GM23338 (cell line): ENCODE results near the gene FBRSL1.

Source experiments
- CREB1 ChIP-seq: fragments of 250-450 bp; sonication (Bioruptor Pico); IDR thresholded peaks from 2 replicates; pipeline ENCODE4 v1.5.0; 2020; ENCODE audit warnings: low read depth, mild to moderate bottlenecking, moderate library complexity
- ETS1 ChIP-seq: IDR thresholded peaks from 2 replicates; pipeline ENCODE4 v1.6.1; 2016; ENCODE audit warnings: antibody characterized with exemption
- EZH2 ChIP-seq: fragments of 200-600 bp; sonication (generic); IDR thresholded peaks from one replicate; pipeline ENCODE4 v1.8.0; 2017; ENCODE audit warnings: antibody characterized with exemption, mild to moderate bottlenecking, low read depth; ENCODE audit not compliant: unreplicated experiment
- EZH2phosphoT487 ChIP-seq: fragments of 200-600 bp; sonication (generic); IDR thresholded peaks from one replicate; pipeline ENCODE4 v1.8.1; 2018; ENCODE audit warnings: antibody characterized with exemption; ENCODE audit not compliant: unreplicated experiment
- JUNB ChIP-seq: IDR thresholded peaks from one replicate; pipeline ENCODE4 v1.6.1; 2016; ENCODE audit warnings: antibody characterized with exemption; ENCODE audit not compliant: unreplicated experiment
- NANOG ChIP-seq: IDR thresholded peaks from 2 replicates; pipeline ENCODE4 v1.6.1; 2016; ENCODE audit warnings: antibody characterized with exemption, borderline replicate concordance
- POLR2AphosphoS5 ChIP-seq: IDR thresholded peaks from 2 replicates; pipeline ENCODE4 v1.6.1; 2016; ENCODE audit warnings: antibody characterized with exemption, low read depth
- STAT1 ChIP-seq: IDR thresholded peaks from one replicate; pipeline ENCODE4 v1.6.1; 2016; ENCODE audit warnings: antibody characterized with exemption; ENCODE audit not compliant: unreplicated experiment
- ZNF114 ChIP-seq: fragments of 250-450 bp; sonication (Bioruptor Pico); IDR thresholded peaks from 2 replicates; pipeline ENCODE4 v1.5.0; 2020; ENCODE audit warnings: mild to moderate bottlenecking, moderate library complexity
- ZNF331 ChIP-seq: fragments of 250-450 bp; sonication (Bioruptor Pico); IDR thresholded peaks from 2 replicates; pipeline ENCODE4 v1.5.0; 2020; ENCODE audit warnings: low read depth, mild to moderate bottlenecking, moderate library complexity
- TF ChIP-seq, protein P1 (sequence below), 2 experiments: fragments of 200-600 bp in 1 of 2; sonication (generic) in 1 of 2; conservative IDR thresholded peaks; 2 replicates each; pipeline versions ENCODE4 v1.5.1 to v1.6.1; 2016 to 2017; ENCODE audit warnings: antibody characterized with exemption in 2 of 2, low read depth in 2 of 2, mild to moderate bottlenecking in 2 of 2, moderate library complexity in 1 of 2
- TF ChIP-seq, protein P2 (sequence below): IDR thresholded peaks from one replicate; pipeline ENCODE4 v1.6.1; 2018; ENCODE audit warnings: antibody characterized with exemption; ENCODE audit not compliant: unreplicated experiment
- TF ChIP-seq, protein P3 (sequence below): fragments of 250-450 bp; sonication (Bioruptor Pico); IDR thresholded peaks from 2 replicates; pipeline ENCODE4 v1.5.0; 2020; ENCODE audit warnings: mild to moderate bottlenecking, moderate library complexity

- TF ChIP-seq ZNF331 (CRISPR knock-in tag): no peak
- TF ChIP-seq, protein P1, sequence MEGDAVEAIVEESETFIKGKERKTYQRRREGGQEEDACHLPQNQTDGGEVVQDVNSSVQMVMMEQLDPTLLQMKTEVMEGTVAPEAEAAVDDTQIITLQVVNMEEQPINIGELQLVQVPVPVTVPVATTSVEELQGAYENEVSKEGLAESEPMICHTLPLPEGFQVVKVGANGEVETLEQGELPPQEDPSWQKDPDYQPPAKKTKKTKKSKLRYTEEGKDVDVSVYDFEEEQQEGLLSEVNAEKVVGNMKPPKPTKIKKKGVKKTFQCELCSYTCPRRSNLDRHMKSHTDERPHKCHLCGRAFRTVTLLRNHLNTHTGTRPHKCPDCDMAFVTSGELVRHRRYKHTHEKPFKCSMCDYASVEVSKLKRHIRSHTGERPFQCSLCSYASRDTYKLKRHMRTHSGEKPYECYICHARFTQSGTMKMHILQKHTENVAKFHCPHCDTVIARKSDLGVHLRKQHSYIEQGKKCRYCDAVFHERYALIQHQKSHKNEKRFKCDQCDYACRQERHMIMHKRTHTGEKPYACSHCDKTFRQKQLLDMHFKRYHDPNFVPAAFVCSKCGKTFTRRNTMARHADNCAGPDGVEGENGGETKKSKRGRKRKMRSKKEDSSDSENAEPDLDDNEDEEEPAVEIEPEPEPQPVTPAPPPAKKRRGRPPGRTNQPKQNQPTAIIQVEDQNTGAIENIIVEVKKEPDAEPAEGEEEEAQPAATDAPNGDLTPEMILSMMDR (conservative IDR thresholded peaks at IDR 0.05; ENCODE audit: low read depth in 2 of 2): no peak
- no peak for TF ChIP-seq POLR2AphosphoS5
- no peak for TF ChIP-seq EZH2phosphoT487
- TF ChIP-seq EZH2: no peak
- TF ChIP-seq CREB1: no peak
- no peak for TF ChIP-seq ETS1
- TF ChIP-seq STAT1: no peak
- TF ChIP-seq JUNB: no peak
- TF ChIP-seq, protein P2, sequence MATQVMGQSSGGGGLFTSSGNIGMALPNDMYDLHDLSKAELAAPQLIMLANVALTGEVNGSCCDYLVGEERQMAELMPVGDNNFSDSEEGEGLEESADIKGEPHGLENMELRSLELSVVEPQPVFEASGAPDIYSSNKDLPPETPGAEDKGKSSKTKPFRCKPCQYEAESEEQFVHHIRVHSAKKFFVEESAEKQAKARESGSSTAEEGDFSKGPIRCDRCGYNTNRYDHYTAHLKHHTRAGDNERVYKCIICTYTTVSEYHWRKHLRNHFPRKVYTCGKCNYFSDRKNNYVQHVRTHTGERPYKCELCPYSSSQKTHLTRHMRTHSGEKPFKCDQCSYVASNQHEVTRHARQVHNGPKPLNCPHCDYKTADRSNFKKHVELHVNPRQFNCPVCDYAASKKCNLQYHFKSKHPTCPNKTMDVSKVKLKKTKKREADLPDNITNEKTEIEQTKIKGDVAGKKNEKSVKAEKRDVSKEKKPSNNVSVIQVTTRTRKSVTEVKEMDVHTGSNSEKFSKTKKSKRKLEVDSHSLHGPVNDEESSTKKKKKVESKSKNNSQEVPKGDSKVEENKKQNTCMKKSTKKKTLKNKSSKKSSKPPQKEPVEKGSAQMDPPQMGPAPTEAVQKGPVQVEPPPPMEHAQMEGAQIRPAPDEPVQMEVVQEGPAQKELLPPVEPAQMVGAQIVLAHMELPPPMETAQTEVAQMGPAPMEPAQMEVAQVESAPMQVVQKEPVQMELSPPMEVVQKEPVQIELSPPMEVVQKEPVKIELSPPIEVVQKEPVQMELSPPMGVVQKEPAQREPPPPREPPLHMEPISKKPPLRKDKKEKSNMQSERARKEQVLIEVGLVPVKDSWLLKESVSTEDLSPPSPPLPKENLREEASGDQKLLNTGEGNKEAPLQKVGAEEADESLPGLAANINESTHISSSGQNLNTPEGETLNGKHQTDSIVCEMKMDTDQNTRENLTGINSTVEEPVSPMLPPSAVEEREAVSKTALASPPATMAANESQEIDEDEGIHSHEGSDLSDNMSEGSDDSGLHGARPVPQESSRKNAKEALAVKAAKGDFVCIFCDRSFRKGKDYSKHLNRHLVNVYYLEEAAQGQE: no peak
- no peak for TF ChIP-seq ZNF114 (CRISPR knock-in tag)
- TF ChIP-seq NANOG: no peak
- TF ChIP-seq, protein P3, sequence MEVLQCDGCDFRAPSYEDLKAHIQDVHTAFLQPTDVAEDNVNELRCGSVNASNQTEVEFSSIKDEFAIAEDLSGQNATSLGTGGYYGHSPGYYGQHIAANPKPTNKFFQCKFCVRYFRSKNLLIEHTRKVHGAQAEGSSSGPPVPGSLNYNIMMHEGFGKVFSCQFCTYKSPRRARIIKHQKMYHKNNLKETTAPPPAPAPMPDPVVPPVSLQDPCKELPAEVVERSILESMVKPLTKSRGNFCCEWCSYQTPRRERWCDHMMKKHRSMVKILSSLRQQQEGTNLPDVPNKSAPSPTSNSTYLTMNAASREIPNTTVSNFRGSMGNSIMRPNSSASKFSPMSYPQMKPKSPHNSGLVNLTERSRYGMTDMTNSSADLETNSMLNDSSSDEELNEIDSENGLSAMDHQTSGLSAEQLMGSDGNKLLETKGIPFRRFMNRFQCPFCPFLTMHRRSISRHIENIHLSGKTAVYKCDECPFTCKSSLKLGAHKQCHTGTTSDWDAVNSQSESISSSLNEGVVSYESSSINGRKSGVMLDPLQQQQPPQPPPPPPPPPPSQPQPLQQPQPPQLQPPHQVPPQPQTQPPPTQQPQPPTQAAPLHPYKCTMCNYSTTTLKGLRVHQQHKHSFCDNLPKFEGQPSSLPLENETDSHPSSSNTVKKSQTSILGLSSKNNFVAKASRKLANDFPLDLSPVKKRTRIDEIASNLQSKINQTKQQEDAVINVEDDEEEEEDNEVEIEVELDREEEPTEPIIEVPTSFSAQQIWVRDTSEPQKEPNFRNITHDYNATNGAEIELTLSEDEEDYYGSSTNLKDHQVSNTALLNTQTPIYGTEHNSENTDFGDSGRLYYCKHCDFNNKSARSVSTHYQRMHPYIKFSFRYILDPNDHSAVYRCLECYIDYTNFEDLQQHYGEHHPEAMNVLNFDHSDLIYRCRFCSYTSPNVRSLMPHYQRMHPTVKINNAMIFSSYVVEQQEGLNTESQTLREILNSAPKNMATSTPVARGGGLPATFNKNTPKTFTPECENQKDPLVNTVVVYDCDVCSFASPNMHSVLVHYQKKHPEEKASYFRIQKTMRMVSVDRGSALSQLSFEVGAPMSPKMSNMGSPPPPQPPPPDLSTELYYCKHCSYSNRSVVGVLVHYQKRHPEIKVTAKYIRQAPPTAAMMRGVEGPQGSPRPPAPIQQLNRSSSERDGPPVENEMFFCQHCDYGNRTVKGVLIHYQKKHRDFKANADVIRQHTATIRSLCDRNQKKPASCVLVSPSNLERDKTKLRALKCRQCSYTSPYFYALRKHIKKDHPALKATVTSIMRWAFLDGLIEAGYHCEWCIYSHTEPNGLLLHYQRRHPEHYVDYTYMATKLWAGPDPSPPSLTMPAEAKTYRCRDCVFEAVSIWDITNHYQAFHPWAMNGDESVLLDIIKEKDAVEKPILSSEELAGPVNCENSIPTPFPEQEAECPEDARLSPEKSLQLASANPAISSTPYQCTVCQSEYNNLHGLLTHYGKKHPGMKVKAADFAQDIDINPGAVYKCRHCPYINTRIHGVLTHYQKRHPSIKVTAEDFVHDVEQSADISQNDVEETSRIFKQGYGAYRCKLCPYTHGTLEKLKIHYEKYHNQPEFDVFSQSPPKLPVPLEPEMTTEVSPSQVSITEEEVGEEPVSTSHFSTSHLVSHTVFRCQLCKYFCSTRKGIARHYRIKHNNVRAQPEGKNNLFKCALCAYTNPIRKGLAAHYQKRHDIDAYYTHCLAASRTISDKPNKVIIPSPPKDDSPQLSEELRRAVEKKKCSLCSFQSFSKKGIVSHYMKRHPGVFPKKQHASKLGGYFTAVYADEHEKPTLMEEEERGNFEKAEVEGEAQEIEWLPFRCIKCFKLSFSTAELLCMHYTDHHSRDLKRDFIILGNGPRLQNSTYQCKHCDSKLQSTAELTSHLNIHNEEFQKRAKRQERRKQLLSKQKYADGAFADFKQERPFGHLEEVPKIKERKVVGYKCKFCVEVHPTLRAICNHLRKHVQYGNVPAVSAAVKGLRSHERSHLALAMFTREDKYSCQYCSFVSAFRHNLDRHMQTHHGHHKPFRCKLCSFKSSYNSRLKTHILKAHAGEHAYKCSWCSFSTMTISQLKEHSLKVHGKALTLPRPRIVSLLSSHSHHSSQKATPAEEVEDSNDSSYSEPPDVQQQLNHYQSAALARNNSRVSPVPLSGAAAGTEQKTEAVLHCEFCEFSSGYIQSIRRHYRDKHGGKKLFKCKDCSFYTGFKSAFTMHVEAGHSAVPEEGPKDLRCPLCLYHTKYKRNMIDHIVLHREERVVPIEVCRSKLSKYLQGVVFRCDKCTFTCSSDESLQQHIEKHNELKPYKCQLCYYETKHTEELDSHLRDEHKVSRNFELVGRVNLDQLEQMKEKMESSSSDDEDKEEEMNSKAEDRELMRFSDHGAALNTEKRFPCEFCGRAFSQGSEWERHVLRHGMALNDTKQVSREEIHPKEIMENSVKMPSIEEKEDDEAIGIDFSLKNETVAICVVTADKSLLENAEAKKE (CRISPR knock-in tag): no peak
Measured at GRCh38 chr12:132444957-132445883, 44.7 kb upstream of the FBRSL1 start.
